BLaER1 (cell line): ENCODE measurements around the gene LOXL4.
A peak's percentile ranks its signal among the peaks of the same experiment; 100 is the strongest.

Experiments
- H3K27ac ChIP-seq: shearing (Covaris generic); formaldehyde crosslinking; 2 replicates; pipeline ENCODE4 v1.8.1; 2022
- H3K27me3 ChIP-seq: shearing (Covaris generic); formaldehyde crosslinking; 2 replicates; pipeline ENCODE4 v1.8.1; 2022
- H3K36me3 ChIP-seq: shearing (Covaris generic); formaldehyde crosslinking; 2 replicates; pipeline ENCODE4 v1.8.1; 2022
- H3K4me1 ChIP-seq: shearing (Covaris generic); formaldehyde crosslinking; 2 replicates; pipeline ENCODE4 v1.8.1; 2022
- H3K4me2 ChIP-seq: shearing (Covaris generic); formaldehyde crosslinking; 2 replicates; pipeline ENCODE4 v1.8.1; 2022
- H3K4me3 ChIP-seq: shearing (Covaris generic); formaldehyde crosslinking; 2 replicates; pipeline ENCODE4 v1.8.1; 2022
- H3K9ac ChIP-seq: shearing (Covaris generic); formaldehyde crosslinking; 2 replicates; pipeline ENCODE4 v1.8.1; 2022
- H3K9me3 ChIP-seq: shearing (Covaris generic); formaldehyde crosslinking; 2 replicates; pipeline ENCODE4 v1.8.1; 2022
- H4K20me1 ChIP-seq: shearing (Covaris generic); formaldehyde crosslinking; 2 replicates; pipeline ENCODE4 v1.8.1; 2022
- Cebpa-rat ChIP-seq: shearing (Covaris generic); IDR thresholded peaks from 2 replicates; pipeline ENCODE4 v1.8.1; 2022

The LOXL4 gene

DNA sequence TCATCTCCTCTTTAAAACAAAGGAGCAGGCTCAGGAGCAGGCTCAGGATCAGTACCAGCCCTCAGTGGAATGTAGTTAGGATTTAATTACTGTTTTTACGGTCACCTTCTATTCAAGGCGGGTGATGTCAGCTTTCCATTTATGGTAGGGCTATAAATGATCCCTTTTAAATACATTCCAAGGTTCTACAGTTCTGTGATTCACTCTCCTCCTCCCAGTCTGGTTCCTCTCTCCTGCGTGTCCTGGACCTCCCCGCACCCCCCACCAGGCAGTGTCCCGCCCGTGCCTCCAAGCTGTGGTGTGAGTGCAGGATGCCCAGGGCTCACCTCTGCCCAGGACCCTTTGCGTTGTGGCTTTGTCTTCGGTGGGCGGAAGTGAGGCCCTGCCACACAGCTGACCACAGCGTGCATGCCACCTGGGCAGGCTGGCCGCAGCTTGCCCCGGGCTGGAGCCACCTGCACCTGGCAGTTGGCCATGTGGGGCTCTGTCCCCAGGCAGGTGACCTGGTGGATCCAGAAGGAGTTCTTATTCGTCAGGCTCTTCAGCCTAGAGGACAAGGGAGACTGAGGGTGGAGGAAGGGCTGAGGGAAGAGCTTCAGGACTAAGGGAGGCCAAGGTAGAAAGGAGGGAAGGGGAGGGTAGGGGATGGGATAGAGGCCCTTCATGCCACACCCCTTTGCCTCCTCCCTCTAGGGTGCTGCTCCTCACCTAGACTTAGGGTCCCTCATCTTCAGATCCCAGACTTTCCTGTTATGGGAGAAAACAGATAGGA, 9.1 kb downstream of the LOXL4 start:
- Histone ChIP-seq H3K9me3 (no peaks in the 10 kb centered on the region; the same call in 1 of the 2 replicates), H4K20me1 (no peaks in the 10 kb centered on the region), H3K4me3 (no peak overlapping the region), H3K4me1 (peaks cover 92% of the 10 kb centered on the region), H3K36me3 (no peaks in the 10 kb centered on the region), H3K27me3 (no peaks in the 10 kb centered on the region), H3K27ac (peak overlapping the region; percentile 78), H3K4me2 (peak overlapping the region; percentile 81), H3K9ac (peak overlapping the region; percentile 59; the same call in 1 of the 2 replicates)
- no peak for TF ChIP-seq Cebpa-rat

DNA sequence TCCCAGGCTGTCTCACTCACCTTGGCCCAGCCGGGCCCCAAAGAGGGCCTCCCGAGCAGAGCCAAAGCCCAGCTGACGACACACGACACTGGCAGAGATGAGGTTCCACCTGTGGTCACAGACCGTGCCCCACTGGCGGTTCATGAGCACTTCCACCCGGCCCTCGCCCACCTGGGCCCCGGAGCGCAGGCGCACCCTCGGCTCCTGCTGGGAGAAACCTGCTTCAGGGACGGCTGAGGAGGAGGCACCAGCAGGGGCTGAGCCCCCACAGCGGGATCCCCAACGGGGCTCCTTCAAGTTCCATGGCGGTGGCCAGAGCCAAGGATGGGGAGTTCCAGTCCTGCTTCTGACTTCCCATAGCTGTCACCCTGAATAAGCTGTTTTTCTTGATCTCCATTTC, 10.0 kb downstream of the LOXL4 start:
- H3K36me3 ChIP-seq = no peaks in the 10 kb centered on the region
- no peak for TF ChIP-seq Cebpa-rat
- H3K27ac ChIP-seq = peak overlapping the region; percentile 80
- no peaks in the 10 kb centered on the region for H4K20me1 ChIP-seq
- no peaks in the 10 kb centered on the region for H3K27me3 ChIP-seq
- H3K4me3 ChIP-seq = no peak overlapping the region
- H3K9ac ChIP-seq = no peak overlapping the region
- H3K4me2 ChIP-seq = 0 out of 2 replicates have a peak overlapping the region, but pooled peaks have one; percentile 97
- peaks cover 99% of the 10 kb centered on the region for H3K4me1 ChIP-seq
- H3K9me3 ChIP-seq = no peaks in the 10 kb centered on the region; the same call in 1 of the 2 replicates

DNA sequence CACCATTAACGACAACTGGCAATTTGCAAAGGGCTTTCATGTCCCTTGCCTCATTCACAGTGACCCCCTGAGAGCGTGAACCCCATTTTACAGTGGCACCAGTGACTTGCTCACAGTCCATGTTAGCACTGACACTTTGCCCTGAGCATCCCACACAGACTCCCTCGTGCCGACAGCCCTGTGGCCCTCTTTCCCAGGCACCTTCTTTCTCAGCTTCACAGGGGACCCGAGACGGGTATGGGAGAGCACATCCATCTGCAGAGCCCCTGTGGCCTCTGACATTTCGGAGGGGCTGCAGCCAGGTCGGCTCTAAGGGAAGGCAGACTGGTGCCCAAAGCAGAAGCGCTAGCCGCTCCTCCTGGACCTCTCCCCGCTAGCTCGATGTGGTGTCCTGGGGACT, 10.8 kb downstream of the LOXL4 start:
- no peak for TF ChIP-seq Cebpa-rat
- H3K4me3 ChIP-seq = no peak overlapping the region
- no peaks in the 10 kb centered on the region for H4K20me1 ChIP-seq
- no peaks in the 10 kb centered on the region for H3K27me3 ChIP-seq
- H3K9me3 ChIP-seq = no peaks in the 10 kb centered on the region
- peak overlapping the region; percentile 80 for H3K27ac ChIP-seq
- peaks cover 91% of the 10 kb centered on the region for H3K4me1 ChIP-seq
- peak overlapping the region; percentile 97 for H3K4me2 ChIP-seq
- no peak overlapping the region for H3K9ac ChIP-seq
- 0 out of 2 replicates have a peak, but pooled peaks cover 3% of the 10 kb centered on the region for H3K36me3 ChIP-seq

GRCh38 chr10:98256692-98257091, 11.3 kb downstream of the LOXL4 start:
- peaks cover 8% of the 10 kb centered on the region; the same call in 1 of the 2 replicates for H3K36me3 ChIP-seq
- TF ChIP-seq Cebpa-rat = no peak

DNA sequence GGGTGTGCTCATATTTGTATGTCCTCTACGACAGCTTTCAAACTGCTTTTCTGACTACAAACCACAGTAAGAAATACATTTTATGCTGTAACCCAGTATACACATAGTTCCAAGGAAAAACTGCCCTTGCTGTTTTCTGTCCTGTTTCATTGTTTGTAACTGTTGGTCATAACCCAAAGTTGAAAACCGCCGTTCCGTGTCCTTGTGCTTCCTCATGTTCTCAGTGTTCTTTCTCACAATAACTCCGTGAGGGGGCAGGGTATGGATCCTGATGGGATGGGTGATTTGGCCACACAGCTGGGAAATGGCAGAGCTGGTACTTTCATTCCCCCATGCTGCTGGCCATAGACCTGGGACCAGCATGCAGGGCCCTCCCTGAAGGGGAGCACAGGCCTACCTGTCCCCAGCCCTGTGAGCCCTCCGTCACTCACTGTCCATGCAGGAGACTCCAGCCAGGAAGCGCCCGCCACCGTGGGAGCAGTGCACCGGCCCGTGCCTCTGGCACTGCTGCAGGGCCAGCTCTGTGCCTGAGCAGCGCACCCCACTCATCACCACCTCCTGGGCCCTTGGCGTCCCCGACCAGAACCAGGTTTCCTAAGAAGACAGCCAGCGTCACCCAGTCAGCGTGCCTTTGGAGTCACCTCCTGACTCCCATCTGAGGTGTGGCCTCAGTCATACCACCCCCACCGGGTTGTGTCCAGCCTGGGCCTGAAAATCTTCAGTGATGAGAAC, 12.7 kb downstream of the LOXL4 start:
- Histone ChIP-seq H3K27ac (peak overlapping the region; percentile 80), H3K9ac (peak overlapping the region; percentile 57), H3K36me3 (peaks cover 22% of the 10 kb centered on the region), H3K4me3 (peak overlapping the region; percentile 11; the same call in 1 of the 2 replicates), H4K20me1 (no peaks in the 10 kb centered on the region), H3K9me3 (no peaks in the 10 kb centered on the region), H3K4me2 (peak overlapping the region; percentile 97), H3K27me3 (no peaks in the 10 kb centered on the region), H3K4me1 (peaks cover 73% of the 10 kb centered on the region)
- no peak for TF ChIP-seq Cebpa-rat

More at GRCh38 chr10:98256692-98257091, 11.3 kb downstream of the LOXL4 start:
- 0 out of 2 replicates have a peak overlapping the region, but pooled peaks have one; percentile 57 for H3K9ac ChIP-seq
- no peaks in the 10 kb centered on the region for H3K9me3 ChIP-seq
- peak overlapping the region; percentile 80 for H3K27ac ChIP-seq
- peak overlapping the region; percentile 97 for H3K4me2 ChIP-seq
- no peak overlapping the region for H3K4me3 ChIP-seq
- H3K27me3 ChIP-seq = no peaks in the 10 kb centered on the region
- H4K20me1 ChIP-seq = no peaks in the 10 kb centered on the region
- peaks cover 86% of the 10 kb centered on the region for H3K4me1 ChIP-seq

GRCh38 chr10:98254234-98254974, 13.6 kb downstream of the LOXL4 start:
- TF ChIP-seq Cebpa-rat = no peak
- Histone ChIP-seq H4K20me1 (no peaks in the 10 kb centered on the region), H3K9ac (peak overlapping the region; percentile 20; the same call in 1 of the 2 replicates), H3K4me3 (no peak overlapping the region), H3K36me3 (peaks cover 31% of the 10 kb centered on the region), H3K27me3 (no peaks in the 10 kb centered on the region), H3K4me1 (peaks cover 63% of the 10 kb centered on the region), H3K4me2 (peak overlapping the region; percentile 97), H3K9me3 (no peaks in the 10 kb centered on the region), H3K27ac (peak overlapping the region; percentile 80)

DNA sequence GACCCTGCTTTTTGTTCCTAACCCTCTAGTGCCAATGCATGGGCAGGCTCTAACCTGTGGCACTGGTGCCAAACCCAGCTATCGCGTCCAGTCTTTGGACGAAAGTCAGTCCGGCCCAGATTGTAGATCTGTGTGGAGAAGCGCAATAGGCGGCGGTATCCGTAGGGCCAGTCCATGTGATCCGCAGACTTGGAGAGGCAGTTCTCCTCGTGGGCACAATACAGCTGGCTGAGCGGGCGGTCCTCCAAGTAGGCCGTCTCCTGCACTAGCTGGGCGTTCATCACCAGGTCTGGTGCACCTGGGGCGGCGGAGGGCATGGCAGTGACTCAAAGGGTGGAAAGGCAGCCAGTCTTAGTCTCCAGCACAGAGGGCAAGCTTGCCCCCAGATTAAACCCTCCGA, 14.5 kb downstream of the LOXL4 start:
- H4K20me1 ChIP-seq = no peaks in the 10 kb centered on the region
- TF ChIP-seq Cebpa-rat = no peak

GRCh38 chr10:98252464-98252863, 15.5 kb downstream of the LOXL4 start:
- Histone ChIP-seq H3K27ac (peak overlapping the region; percentile 50; the same call in 1 of the 2 replicates), H4K20me1 (peaks cover 4% of the 10 kb centered on the region)

More for the DNA sequence above, 14.5 kb downstream of the LOXL4 start:
- H3K9me3 ChIP-seq = no peaks in the 10 kb centered on the region
- no peaks in the 10 kb centered on the region for H3K27me3 ChIP-seq
- H3K4me1 ChIP-seq = peaks cover 54% of the 10 kb centered on the region
- H3K4me3 ChIP-seq = no peak overlapping the region
- peaks cover 40% of the 10 kb centered on the region for H3K36me3 ChIP-seq
- H3K27ac ChIP-seq = no peak overlapping the region
- H3K4me2 ChIP-seq = no peak overlapping the region
- H3K9ac ChIP-seq = no peak overlapping the region

GRCh38 chr10:98251399-98251798, 16.6 kb downstream of the LOXL4 start:
- Histone ChIP-seq H3K27ac (no peak overlapping the region), H3K36me3 (peaks cover 53% of the 10 kb centered on the region), H3K27me3 (no peaks in the 10 kb centered on the region), H3K4me2 (no peak overlapping the region), H4K20me1 (peaks cover 15% of the 10 kb centered on the region), H3K9me3 (no peaks in the 10 kb centered on the region), H3K9ac (no peak overlapping the region), H3K4me3 (no peak overlapping the region), H3K4me1 (peaks cover 50% of the 10 kb centered on the region)
- no peak for TF ChIP-seq Cebpa-rat

More at GRCh38 chr10:98252464-98252863, 15.5 kb downstream of the LOXL4 start:
- H3K9ac ChIP-seq = no peak overlapping the region
- peaks cover 50% of the 10 kb centered on the region for H3K36me3 ChIP-seq
- peaks cover 50% of the 10 kb centered on the region for H3K4me1 ChIP-seq
- H3K4me2 ChIP-seq = no peak overlapping the region
- no peaks in the 10 kb centered on the region for H3K27me3 ChIP-seq
- no peaks in the 10 kb centered on the region for H3K9me3 ChIP-seq
- TF ChIP-seq Cebpa-rat = no peak
- no peak overlapping the region for H3K4me3 ChIP-seq
